Astrocyte of the cerebellum (primary cell): ENCODE results near the gene NR2F6.
A peak's percentile ranks its signal among the peaks of the same experiment; 100 is the strongest.

ENCODE experiments used
- DNase-seq: peaks from one replicate; pipeline ENCODE4 v3.0.0-alpha.2; 2011; ENCODE audit warnings: low read depth
- H3K4me3 ChIP-seq: 2 replicates; pipeline ENCODE4 v1.5.1; 2011; ENCODE audit warnings: mild to moderate bottlenecking, low read depth, low read length, moderate library complexity
- CTCF ChIP-seq: IDR thresholded peaks from 2 replicates; pipeline ENCODE4 v1.5.1; 2012; ENCODE audit warnings: low read length, low read depth, moderate library complexity, mild to moderate bottlenecking; ENCODE audit errors: missing control alignments
- in situ Hi-C: cut with HindIII; loops from 2 replicates; pipeline ENCODE4 v1.10.0; 2017; ENCODE audit warnings: low sequenced_read_pairs

The NR2F6 gene

GRCh38 chr19:17234911-17235299, 10.8 kb downstream of the NR2F6 start:
- peak overlapping the region; percentile 36 for H3K4me3 ChIP-seq
- TF ChIP-seq CTCF: no peak
- in situ Hi-C loops: no loop called here
- no peak for DNase-seq

- TF ChIP-seq CTCF: no peak
- in situ Hi-C loops: no loop called here
- H3K4me3 ChIP-seq: no peak overlapping the region
- no peak for DNase-seq
Measured at GRCh38 chr19:17232258-17232657, 13.5 kb downstream of the NR2F6 start.

- TF ChIP-seq CTCF: no peak
- in situ Hi-C loops: no loop called here
- DNase-seq: no peak
- H3K4me3 ChIP-seq: no peak overlapping the region
Measured at GRCh38 chr19:17229890-17230289, 15.8 kb downstream of the NR2F6 start.

GRCh38 chr19:17227798-17228367, 17.8 kb downstream of the NR2F6 start:
- in situ Hi-C loops: no loop called here
- no peak overlapping the region for H3K4me3 ChIP-seq
- DNase-seq: no peak
- no peak for TF ChIP-seq CTCF

GRCh38 chr19:17226002-17226933, 19.5 kb downstream of the NR2F6 start, which contains the start of gene OCEL1:
OCEL1 (plus strand) TSS chr19:17226226; CDS start chr19:17226248, 22 bp downstream.
- H3K4me3 ChIP-seq: peak within 1 kb of the TSS; percentile 66
- TF ChIP-seq CTCF: no peak
- peak; percentile 92 for DNase-seq
- in situ Hi-C loops: no loop called here

- H3K4me3 ChIP-seq: no peak overlapping the region
- no peak for DNase-seq
- TF ChIP-seq CTCF: no peak
- in situ Hi-C loops: no loop called here
Measured at GRCh38 chr19:17225053-17225452, 20.7 kb downstream of the NR2F6 start.
